Measurements from ENCODE around the gene SELENON. TPM values are rescaled to one million over a fixed set of nuclear protein-coding genes. Genes with fewer than 3 reads are reported as not detected.

Gene SELENON
- total and polyA plus RNA-seq, 7 experiments from 2014 or later = 2.6 to 27.7 (median 25.2) TPM

DNA sequence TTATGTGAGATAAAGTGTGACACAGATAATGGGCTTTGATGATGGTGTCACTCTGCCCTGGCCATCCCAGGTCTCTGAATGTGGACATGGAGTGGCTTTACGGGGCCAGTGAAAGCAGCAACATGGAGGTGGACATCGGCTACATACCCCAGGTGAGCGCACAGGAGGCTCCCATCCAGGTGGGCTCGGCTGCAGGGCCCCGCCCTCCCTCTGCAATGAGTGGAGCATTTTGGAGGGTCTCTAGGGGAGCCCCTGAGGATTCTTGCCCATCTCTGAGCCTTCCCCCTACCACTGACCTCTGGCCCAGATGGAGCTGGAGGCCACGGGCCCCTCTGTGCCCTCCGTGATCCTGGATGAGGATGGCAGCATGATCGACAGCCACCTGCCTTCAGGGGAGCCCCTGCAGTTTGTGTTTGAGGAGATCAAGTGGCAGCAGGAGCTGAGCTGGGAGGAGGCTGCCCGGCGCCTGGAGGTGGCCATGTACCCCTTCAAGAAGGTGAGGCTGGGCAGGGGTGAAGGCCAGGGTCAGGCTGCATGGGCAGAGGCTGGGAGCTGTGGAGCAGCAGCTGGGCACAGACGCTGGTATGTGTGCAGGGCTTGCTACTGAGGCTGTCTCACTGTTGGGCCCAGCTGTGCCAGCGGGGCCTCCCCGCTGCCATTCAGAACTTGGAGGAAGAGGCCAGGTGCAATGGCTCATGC lies 11.5 kb downstream of the SELENON start:
- ATAC-seq = no peak
- no peak for DNase-seq
- H3K9me3 ChIP-seq (ENCODE audit: control insufficient read depth in 2 of 3, low read length in 3 of 3) = no peaks in the 10 kb centered on the region
- H3K27ac ChIP-seq (ENCODE audit: low read depth, low read length) = no peak overlapping the region
- no peak overlapping the region for H3K4me3 ChIP-seq (ENCODE audit: low read length)
- peaks cover 0 to 16% (median 3%) of the 10 kb centered on the region in 7 donors for H3K4me1 Mint-ChIP-seq
- H3K4me3 Mint-ChIP-seq = no peak overlapping the region
- intact Hi-C loops (cut with micrococcal nuclease) = loop anchor here (1.0 to 10.0 kb wide), 4 partner anchors 203 to 567 kb away; partner anchors contain the start of gene RSRP1 (in 1 of the 2)
- ChIA-PET CTCF (interaction anchor here (1.0 to 8.7 kb wide), 10 partner anchors 9 to 306 kb away, joined by 3 to 106 read pairs (median 6); partner anchors contain the start of gene MTFR1L), POLR2A (interaction anchor here (1.2 to 1.5 kb wide), 2 partner anchors 8 to 20 kb away, joined by 4 to 6 read pairs; partner anchors contain the start of gene MTFR1L)
- H3K27ac Mint-ChIP-seq = peak overlapping the region in 2 of 9 donors; percentile 36 to 60
- peaks cover 0 to 7% of the 10 kb centered on the region in 2 donors for H3K4me1 ChIP-seq (ENCODE audit: control insufficient read depth in 2 of 2, insufficient read depth in 2 of 2, low read length in 2 of 2)
- peaks cover 0 to 75% (median 0%) of the 10 kb centered on the region in 3 experiments for H3K36me3 ChIP-seq (ENCODE audit: control insufficient read depth in 2 of 3, insufficient read depth in 3 of 3, low read length in 3 of 3)
- no peaks in the 10 kb centered on the region for H3K27me3 Mint-ChIP-seq
- no peaks in the 10 kb centered on the region for H3K9me3 Mint-ChIP-seq
- H3K36me3 Mint-ChIP-seq = peaks cover 0 to 20% (median 0%) of the 10 kb centered on the region in 5 donors
- no peaks in the 10 kb centered on the region for H3K27me3 ChIP-seq (ENCODE audit: control insufficient read depth in 2 of 2, insufficient read depth in 2 of 2, low read length in 2 of 2)

GRCh38 chr1:25813071-25813733 lies 13.2 kb downstream of the SELENON start:
- no peak overlapping the region for H3K4me3 Mint-ChIP-seq
- no peaks in the 10 kb centered on the region for H3K27me3 Mint-ChIP-seq
- peaks cover 2 to 33% (median 9%) of the 10 kb centered on the region in 7 donors for H3K4me1 Mint-ChIP-seq
- Histone ChIP-seq H3K27ac (ENCODE audit: low read depth, low read length) (no peak overlapping the region), H3K9me3 (ENCODE audit: control insufficient read depth in 2 of 3, low read length in 3 of 3) (no peaks in the 10 kb centered on the region), H3K4me3 (ENCODE audit: low read length) (no peak overlapping the region), H3K27me3 (ENCODE audit: control insufficient read depth in 2 of 2, insufficient read depth in 2 of 2, low read length in 2 of 2) (no peaks in the 10 kb centered on the region), H3K4me1 (ENCODE audit: control insufficient read depth in 2 of 2, insufficient read depth in 2 of 2, low read length in 2 of 2) (peaks cover 0 to 9% of the 10 kb centered on the region in 2 donors), H3K36me3 (ENCODE audit: control insufficient read depth in 2 of 3, insufficient read depth in 3 of 3, low read length in 3 of 3) (peaks cover 0 to 62% (median 0%) of the 10 kb centered on the region in 3 experiments)
- H3K27ac Mint-ChIP-seq = peak overlapping the region in 2 of 9 donors; percentile 18 to 70
- ATAC-seq (no peak), DNase-seq (no peak)
- ChIA-PET CTCF (interaction anchor here (1.0 to 8.7 kb wide), 3 partner anchors 54 to 247 kb away, joined by 3 to 106 read pairs (median 5); no protein-coding TSS in a partner anchor), POLR2A (no interaction called here)
- peaks cover 0 to 15% (median 0%) of the 10 kb centered on the region in 5 donors for H3K36me3 Mint-ChIP-seq
- no peaks in the 10 kb centered on the region for H3K9me3 Mint-ChIP-seq
- intact Hi-C loops (cut with micrococcal nuclease) = loop anchor here in 1 of 2 donors (10.0 kb wide), 1 partner anchor 568 kb away; the partner anchor contains the start of gene RSRP1

DNA sequence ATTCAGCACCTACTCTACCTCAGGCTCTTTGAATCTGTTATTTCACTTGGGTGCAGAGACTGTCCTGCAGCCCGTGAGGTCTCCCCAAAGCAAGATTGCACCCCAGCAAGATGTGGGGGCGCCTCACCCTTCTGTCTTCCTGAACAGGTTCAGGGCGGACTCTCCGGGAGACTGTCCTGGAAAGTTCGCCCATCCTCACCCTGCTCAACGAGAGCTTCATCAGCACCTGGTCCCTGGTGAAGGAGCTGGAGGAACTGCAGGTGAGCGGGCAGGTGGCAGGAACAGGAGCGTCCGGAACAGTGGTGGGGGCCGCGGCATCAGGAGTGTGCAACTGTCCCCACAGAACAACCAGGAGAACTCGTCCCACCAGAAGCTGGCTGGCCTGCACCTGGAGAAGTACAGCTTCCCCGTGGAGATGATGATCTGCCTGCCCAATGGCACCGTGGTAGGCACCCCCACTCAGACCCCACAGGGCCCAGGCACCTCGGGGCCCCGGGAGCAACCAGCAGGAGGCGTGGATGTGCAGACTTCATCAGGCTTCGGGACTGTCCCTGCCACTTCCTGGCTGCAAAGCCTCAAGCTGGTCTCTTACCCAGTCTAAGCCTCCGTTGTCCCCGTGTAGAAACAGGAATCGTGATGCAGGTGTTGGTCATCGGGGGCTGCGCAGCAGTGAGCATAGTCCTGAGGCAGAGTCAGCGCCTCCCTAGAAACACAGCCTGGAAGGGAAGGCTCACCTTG lies 13.9 kb downstream of the SELENON start:
- DNase-seq (no peak), ATAC-seq (no peak)
- ChIA-PET POLR2A (interaction anchor here (0.6 to 1.2 kb wide), 4 partner anchors 12 to 82 kb away, joined by 3 to 5 read pairs (median 3); no protein-coding TSS in a partner anchor), CTCF (interaction anchor here (1.3 to 8.7 kb wide), 2 partner anchors 203 to 248 kb away, joined by 5 to 106 read pairs; no protein-coding TSS in a partner anchor)
- Histone ChIP-seq H3K4me3 (ENCODE audit: low read length) (no peak overlapping the region), H3K36me3 (ENCODE audit: control insufficient read depth in 2 of 3, insufficient read depth in 3 of 3, low read length in 3 of 3) (peaks cover 0 to 55% (median 0%) of the 10 kb centered on the region in 3 experiments), H3K27ac (ENCODE audit: low read depth, low read length) (no peak overlapping the region), H3K4me1 (ENCODE audit: control insufficient read depth in 2 of 2, insufficient read depth in 2 of 2, low read length in 2 of 2) (peaks cover 1 to 16% of the 10 kb centered on the region in 2 donors), H3K9me3 (ENCODE audit: control insufficient read depth in 2 of 3, low read length in 3 of 3) (no peaks in the 10 kb centered on the region), H3K27me3 (ENCODE audit: control insufficient read depth in 2 of 2, insufficient read depth in 2 of 2, low read length in 2 of 2) (no peaks in the 10 kb centered on the region)
- no peak overlapping the region for H3K4me3 Mint-ChIP-seq
- intact Hi-C loops (cut with micrococcal nuclease) = loop anchor here in 1 of 2 donors (10.0 kb wide), 1 partner anchor 569 kb away; the partner anchor contains the start of gene RSRP1
- peaks cover 0 to 15% (median 0%) of the 10 kb centered on the region in 5 donors for H3K36me3 Mint-ChIP-seq
- H3K27me3 Mint-ChIP-seq = no peaks in the 10 kb centered on the region
- no peak overlapping the region for H3K27ac Mint-ChIP-seq
- peaks cover 0 to under 1% (median 0%) of the 10 kb centered on the region in 11 donors for H3K9me3 Mint-ChIP-seq
- H3K4me1 Mint-ChIP-seq = peaks cover 9 to 40% (median 16%) of the 10 kb centered on the region in 7 donors

DNA sequence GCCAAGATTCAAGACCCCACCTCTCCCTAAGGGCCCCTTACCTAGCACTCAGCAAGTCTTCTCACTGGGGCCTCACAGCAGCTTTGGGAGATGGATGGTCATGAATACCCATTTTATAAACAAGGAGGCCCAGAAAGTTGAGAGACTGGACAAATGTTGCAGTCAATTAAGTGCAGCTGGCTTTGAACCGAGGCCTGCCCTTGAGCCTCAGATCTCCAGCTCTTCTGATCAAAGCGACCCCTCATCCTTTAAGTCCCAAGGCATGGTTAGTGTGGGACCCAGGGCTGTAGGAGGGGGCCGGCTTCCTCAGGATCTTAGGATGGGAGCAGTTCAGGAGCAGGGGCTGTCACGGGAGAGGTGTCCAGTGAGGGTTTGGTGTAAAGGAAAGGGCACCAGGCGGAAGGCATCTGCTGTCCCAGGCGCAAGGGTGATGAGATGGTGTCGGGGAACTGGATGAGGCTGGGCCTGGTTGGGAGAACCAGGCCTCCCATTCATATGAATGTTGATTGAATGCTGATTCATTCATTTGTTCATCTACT lies 14.6 kb downstream of the SELENON start:
- peaks cover 0 to 47% (median 0%) of the 10 kb centered on the region in 3 experiments for H3K36me3 ChIP-seq (ENCODE audit: control insufficient read depth in 2 of 3, insufficient read depth in 3 of 3, low read length in 3 of 3)

GRCh38 chr1:25815208-25816111 lies 15.5 kb downstream of the SELENON start:
- Histone ChIP-seq H3K4me1 (ENCODE audit: control insufficient read depth in 2 of 2, insufficient read depth in 2 of 2, low read length in 2 of 2) (peaks cover 5 to 21% of the 10 kb centered on the region in 2 donors), H3K27ac (ENCODE audit: low read depth, low read length) (no peak overlapping the region), H3K27me3 (ENCODE audit: control insufficient read depth in 2 of 2, insufficient read depth in 2 of 2, low read length in 2 of 2) (no peaks in the 10 kb centered on the region), H3K36me3 (ENCODE audit: control insufficient read depth in 2 of 3, insufficient read depth in 3 of 3, low read length in 3 of 3) (peaks cover 0 to 43% (median 0%) of the 10 kb centered on the region in 3 experiments), H3K4me3 (ENCODE audit: low read length) (no peak overlapping the region), H3K9me3 (ENCODE audit: control insufficient read depth in 2 of 3, low read length in 3 of 3) (no peaks in the 10 kb centered on the region)
- Mint-ChIP-seq H3K27me3 (no peaks in the 10 kb centered on the region), H3K9me3 (peaks cover 0 to 7% (median 0%) of the 10 kb centered on the region in 11 donors), H3K36me3 (peaks cover 0 to 11% (median 0%) of the 10 kb centered on the region in 5 donors), H3K4me1 (peaks cover 11 to 44% (median 23%) of the 10 kb centered on the region in 7 donors), H3K27ac (peak overlapping the region in 6 of 9 donors; percentile 3 to 72 (median 30)), H3K4me3 (peak overlapping the region in 1 of 10 donors; percentile 59)
- CTCF ChIA-PET = no interaction called here
- ATAC-seq (no peak), DNase-seq (no peak)
- intact Hi-C loops (cut with micrococcal nuclease) = loop anchor here in 1 of 2 donors (10.0 kb wide), 1 partner anchor 571 kb away; the partner anchor contains the start of gene RSRP1
- POLR2A ChIA-PET = interaction anchor here (1.1 to 1.2 kb wide), 2 partner anchors 16 to 41 kb away, joined by 3 to 5 read pairs; no protein-coding TSS in a partner anchor

More for the DNA sequence above, 14.6 kb downstream of the SELENON start:
- intact Hi-C loops (cut with micrococcal nuclease) = loop anchor here in 1 of 2 donors (10.0 kb wide), 1 partner anchor 570 kb away; the partner anchor contains the start of gene RSRP1
- Histone ChIP-seq H3K4me1 (ENCODE audit: control insufficient read depth in 2 of 2, insufficient read depth in 2 of 2, low read length in 2 of 2) (peaks cover 5 to 22% of the 10 kb centered on the region in 2 donors), H3K27ac (ENCODE audit: low read depth, low read length) (no peak overlapping the region), H3K4me3 (ENCODE audit: low read length) (no peak overlapping the region), H3K27me3 (ENCODE audit: control insufficient read depth in 2 of 2, insufficient read depth in 2 of 2, low read length in 2 of 2) (no peaks in the 10 kb centered on the region), H3K9me3 (ENCODE audit: control insufficient read depth in 2 of 3, low read length in 3 of 3) (no peaks in the 10 kb centered on the region)
- Mint-ChIP-seq H3K4me1 (peaks cover 11 to 45% (median 23%) of the 10 kb centered on the region in 7 donors), H3K9me3 (peaks cover 0 to 7% (median 0%) of the 10 kb centered on the region in 11 donors), H3K4me3 (no peak overlapping the region), H3K36me3 (peaks cover 0 to 11% (median 0%) of the 10 kb centered on the region in 5 donors), H3K27me3 (no peaks in the 10 kb centered on the region), H3K27ac (peak overlapping the region in 6 of 9 donors; percentile 3 to 72 (median 30))
- POLR2A ChIA-PET = interaction anchor here (0.6 to 1.2 kb wide), 4 partner anchors 13 to 81 kb away, joined by 3 to 5 read pairs (median 3); no protein-coding TSS in a partner anchor
- ATAC-seq (no peak), DNase-seq (no peak)
- CTCF ChIA-PET = interaction anchor here (1.3 to 8.7 kb wide), 2 partner anchors 204 to 248 kb away, joined by 5 to 106 read pairs; no protein-coding TSS in a partner anchor

Measured in naive thymus-derived CD4-positive, alpha-beta T cell (primary cell).